GM18951 (cell line): ENCODE measurements around the gene FAM53B.

Experiments used
- POLR2A ChIP-seq: IDR thresholded peaks from 4 replicates; pipeline ENCODE4 v1.6.1; 2011; ENCODE audit warnings: mild to moderate bottlenecking; ENCODE audit not compliant: insufficient read length, insufficient read depth; ENCODE audit errors: extremely low read depth
- in situ Hi-C: fragments of 300-500 bp; cut with MboI; formaldehyde crosslinking; loops from one replicate; pipeline ENCODE4 v1.12.0; 2022; ENCODE audit warnings: low sequenced_read_pairs, mixed read lengths, inconsistent platforms; ENCODE audit not compliant: unreplicated experiment

FAM53B gene

GRCh38 chr10:124717911-124718741 lies 26.1 kb downstream of the FAM53B start:
- in situ Hi-C loops: no loop called here
- TF ChIP-seq POLR2A: no peak

- in situ Hi-C loops: no loop called here
Observed at GRCh38 chr10:124717041-124717757, 27.0 kb downstream of the FAM53B start.

GRCh38 chr10:124716369-124716768 lies 27.8 kb downstream of the FAM53B start:
- TF ChIP-seq POLR2A: no peak
- in situ Hi-C loops: no loop called here

More at GRCh38 chr10:124717041-124717757, 27.0 kb downstream of the FAM53B start:
- no peak for TF ChIP-seq POLR2A

DNA sequence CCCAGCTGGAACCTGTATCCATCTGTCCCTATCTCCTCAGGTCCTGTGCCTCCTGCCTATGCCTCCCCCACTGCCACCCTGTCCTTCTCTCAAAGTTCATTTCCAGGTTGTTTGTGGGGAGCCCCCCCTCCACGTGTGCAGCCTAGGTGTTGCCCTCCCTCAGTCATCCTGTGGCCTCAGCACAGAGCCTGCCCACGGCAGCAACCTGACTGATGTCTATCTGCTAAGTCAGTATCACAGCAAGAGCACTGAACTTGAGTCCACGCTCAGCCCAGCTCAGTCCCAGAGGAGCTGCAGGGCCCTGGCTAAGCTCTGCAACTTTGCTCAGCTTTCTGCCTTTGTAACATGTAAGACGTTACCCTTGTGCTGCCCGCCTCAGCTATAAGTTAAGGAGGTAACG lies 28.7 kb downstream of the FAM53B start:
- no peak for TF ChIP-seq POLR2A
- in situ Hi-C loops: no loop called here

DNA sequence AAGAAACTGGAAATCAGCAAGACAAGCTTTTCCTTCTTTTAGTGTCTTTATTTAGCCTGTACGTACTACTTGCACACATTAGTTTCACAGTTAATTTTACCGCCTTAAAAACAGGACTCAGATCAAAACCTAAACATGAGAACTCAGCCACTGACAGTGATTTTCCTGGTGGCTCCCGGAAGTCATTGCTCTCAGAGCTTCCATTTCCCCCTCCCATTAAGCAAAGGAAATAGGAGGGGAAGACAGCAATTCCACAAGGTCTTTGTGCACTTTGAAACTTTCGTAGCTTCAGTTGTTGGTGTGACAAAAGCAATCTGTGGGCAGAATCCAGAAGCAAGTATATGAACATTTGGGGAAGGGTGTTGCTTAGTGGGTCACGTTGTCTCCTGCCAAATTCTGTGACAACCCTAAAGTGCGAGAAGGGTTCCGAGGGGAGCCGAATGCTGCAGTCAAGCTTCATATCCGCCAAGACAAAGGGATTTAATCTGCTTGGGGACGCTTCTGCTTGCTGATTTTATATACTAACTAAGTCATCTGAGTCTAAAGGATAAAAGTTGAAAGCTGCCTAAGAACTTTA lies 30.4 kb downstream of the FAM53B start:
- in situ Hi-C loops: no loop called here
- TF ChIP-seq POLR2A: no peak

DNA sequence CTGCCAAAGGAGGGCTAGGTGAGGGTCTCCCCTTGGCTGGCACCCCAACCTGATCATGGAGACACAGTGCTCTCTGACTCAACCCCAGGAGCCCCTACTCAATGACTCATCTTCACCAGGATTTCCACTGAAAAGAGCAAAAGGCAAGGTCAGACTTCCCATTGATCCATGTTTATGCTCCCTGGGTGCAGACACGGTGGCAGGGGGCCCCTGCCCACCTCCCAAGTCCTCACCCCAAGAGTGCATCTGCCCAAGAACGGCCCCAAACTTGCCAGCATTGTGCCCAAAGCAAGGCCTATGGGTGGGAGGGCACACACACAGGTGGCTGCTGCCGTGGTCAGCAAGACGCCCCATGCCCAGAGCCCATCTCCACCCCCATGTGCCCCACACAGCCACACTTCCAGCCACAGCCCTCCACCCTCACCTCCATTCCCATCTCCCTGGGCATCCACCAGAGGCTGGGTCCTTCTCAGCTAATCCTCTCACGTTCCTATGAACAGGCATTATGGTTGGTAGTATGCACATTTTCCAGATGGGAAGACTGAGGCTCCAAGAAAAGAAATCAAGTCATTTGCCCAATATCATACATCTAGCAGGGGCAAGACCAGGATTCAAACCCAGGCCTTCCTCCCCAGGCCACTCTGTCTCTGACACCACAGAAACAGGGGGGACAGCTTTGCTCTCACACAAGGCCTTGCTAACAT lies 31.3 kb downstream of the FAM53B start:
- in situ Hi-C loops: no loop called here
- no peak for TF ChIP-seq POLR2A

GRCh38 chr10:124711145-124711544 lies 33.0 kb downstream of the FAM53B start:
- TF ChIP-seq POLR2A: no peak
- in situ Hi-C loops: no loop called here

- in situ Hi-C loops: no loop called here
- TF ChIP-seq POLR2A: no peak
Observed at GRCh38 chr10:124710266-124710881, 33.8 kb downstream of the FAM53B start.

GRCh38 chr10:124709861-124710260 lies 34.3 kb downstream of the FAM53B start:
- in situ Hi-C loops: no loop called here
- TF ChIP-seq POLR2A: no peak

DNA sequence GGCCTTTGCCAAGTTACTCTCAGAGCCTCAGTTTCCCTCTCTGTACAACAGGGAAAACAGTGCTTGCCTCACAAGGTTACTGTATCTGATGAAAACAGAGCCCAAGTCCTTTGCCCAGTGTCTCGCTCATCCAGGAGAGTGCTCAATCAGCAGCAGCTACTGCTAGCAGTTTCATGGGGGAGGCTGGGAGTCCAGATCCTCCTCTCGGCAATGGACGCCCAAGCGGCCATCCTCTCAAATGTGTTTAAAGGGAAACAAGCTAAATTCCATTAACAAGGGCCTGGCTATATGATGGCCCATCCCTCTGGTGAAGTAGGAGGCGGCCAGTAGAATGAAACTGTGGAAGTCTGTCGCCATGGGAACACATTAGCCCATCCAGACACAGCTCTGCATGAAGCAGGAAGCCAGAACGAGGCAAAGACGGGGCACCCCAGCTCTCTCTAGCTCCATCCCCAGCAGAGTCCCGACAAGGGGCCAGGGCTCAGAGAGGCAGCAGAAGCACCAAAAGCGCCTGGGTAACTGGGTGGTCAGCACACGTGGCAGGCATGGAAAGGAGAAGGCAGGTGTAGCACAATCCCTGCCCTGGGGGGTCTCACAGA lies 35.2 kb downstream of the FAM53B start:
- TF ChIP-seq POLR2A: no peak
- in situ Hi-C loops: no loop called here

DNA sequence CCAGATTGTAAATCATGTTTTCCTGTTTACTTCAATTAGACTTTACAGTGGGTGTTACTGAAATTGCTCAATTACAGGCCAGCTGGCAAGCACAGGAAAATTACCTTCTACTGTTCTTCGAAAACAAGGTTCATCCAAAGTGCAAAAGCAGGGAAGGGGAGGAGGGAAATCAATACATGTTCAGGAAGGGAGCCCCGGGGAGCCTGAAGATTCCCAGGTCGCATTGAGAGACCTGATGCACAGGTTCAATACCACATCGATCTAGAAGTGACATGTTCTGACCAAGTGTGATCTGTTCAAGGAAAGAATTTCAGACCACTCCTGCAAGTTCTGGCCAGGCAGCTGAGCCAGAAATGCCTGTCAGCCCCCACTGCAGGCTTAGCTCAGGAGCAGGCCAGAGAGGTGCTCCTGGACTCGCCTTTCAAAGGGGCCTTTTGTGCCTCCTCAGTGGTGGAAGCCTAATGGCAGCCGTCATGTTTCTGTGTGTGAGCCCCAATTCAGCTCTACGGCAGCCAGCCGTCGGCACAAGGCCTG lies 35.9 kb downstream of the FAM53B start:
- in situ Hi-C loops: no loop called here
- TF ChIP-seq POLR2A: no peak

DNA sequence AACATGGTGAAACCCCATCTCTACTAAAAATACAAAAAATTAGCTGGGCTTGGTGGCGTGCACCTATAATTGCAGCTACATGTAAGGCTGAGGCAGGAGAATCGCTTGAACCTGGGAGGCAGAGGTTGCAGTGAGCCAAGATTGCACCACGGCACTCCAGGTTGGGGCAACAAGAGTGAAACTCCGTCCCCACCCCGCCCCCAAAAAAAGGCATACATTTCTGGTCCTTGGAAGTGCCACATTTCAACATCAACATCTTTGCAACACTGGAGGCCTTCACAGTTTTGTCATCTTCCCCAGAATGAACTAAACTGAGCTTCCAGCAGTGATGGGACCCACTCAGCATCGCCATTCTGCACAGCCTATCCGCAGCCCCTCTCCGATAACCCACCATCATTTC lies 36.6 kb downstream of the FAM53B start:
- no peak for TF ChIP-seq POLR2A
- in situ Hi-C loops: no loop called here
